Measurements from ENCODE around the gene KLF2. TPM values are rescaled to one million over a fixed set of nuclear protein-coding genes. Genes with fewer than 3 reads are reported as not detected.
A peak's percentile ranks its signal among the peaks of the same experiment; 100 is the strongest.

The KLF2 gene
- total RNA-seq, 5 donors from 2014 or later (not counting 1 experiment from before 2014, with no cell fraction given), result 612 to 721 (median 621) TPM

GRCh38 chr19:16369306-16369663 lies 44.7 kb downstream of the KLF2 start:
- H3K36me3 ChIP-seq (ENCODE audit: control insufficient read depth in 2 of 2, extremely low read depth in 1 of 2, insufficient read depth in 1 of 2, low read length in 1 of 2), result no peaks in the 10 kb centered on the region
- peak overlapping the region; percentile 44 to 60 for H3K4me3 ChIP-seq (ENCODE audit: control insufficient read depth in 1 of 2, extremely low read depth in 1 of 2, low read length in 1 of 2)
- DNase-seq (no peak), ATAC-seq (replicated peaks in 1 of 4) (peak in 3 of 4 experiments; percentile 9 to 13 (median 11))
- WGBS (ENCODE audit: insufficient coverage), result 0% methylated on average over 3 of the region's 3 CpGs
- peaks cover 4% of the 10 kb centered on the region for H3K36me3 Mint-ChIP-seq
- no peak overlapping the region for H3K4me3 Mint-ChIP-seq
- CTCF ChIA-PET, result interaction anchor here in 1 of 2 donors (0.7 to 1.5 kb wide), 6 partner anchors 13 to 101 kb away, joined by 3 to 7 read pairs (median 4); no protein-coding TSS in a partner anchor
- peak overlapping the region; percentile 96 for H3K27ac ChIP-seq (ENCODE audit: low read length)
- peaks cover 75 to 98% of the 10 kb centered on the region in 2 experiments for H3K4me1 ChIP-seq (ENCODE audit: control insufficient read depth in 1 of 2, extremely low read depth in 1 of 2, insufficient read depth in 2 of 2, low read length in 2 of 2)
- POLR2A ChIA-PET, result interaction anchor here (0.5 to 4.4 kb wide), 11 partner anchors 9 to 45 kb away, joined by 3 to 135 read pairs (median 7); partner anchors contain the start of gene KLF2 (in 2 of the 2)
- H3K9me3 ChIP-seq, result no peaks in the 10 kb centered on the region
- H3K9me3 Mint-ChIP-seq, result no peaks in the 10 kb centered on the region
- H3K4me1 Mint-ChIP-seq, result peaks cover 29 to 40% (median 29%) of the 10 kb centered on the region in 3 donors
- H3K27me3 ChIP-seq (replicated peaks in 1 of 2; ENCODE audit: control insufficient read depth in 2 of 2, extremely low read depth in 1 of 2, insufficient read depth in 2 of 2, low read length in 1 of 2), result no peaks in the 10 kb centered on the region
- no peak overlapping the region for H3K27ac Mint-ChIP-seq
- no peaks in the 10 kb centered on the region for H3K27me3 Mint-ChIP-seq

DNA sequence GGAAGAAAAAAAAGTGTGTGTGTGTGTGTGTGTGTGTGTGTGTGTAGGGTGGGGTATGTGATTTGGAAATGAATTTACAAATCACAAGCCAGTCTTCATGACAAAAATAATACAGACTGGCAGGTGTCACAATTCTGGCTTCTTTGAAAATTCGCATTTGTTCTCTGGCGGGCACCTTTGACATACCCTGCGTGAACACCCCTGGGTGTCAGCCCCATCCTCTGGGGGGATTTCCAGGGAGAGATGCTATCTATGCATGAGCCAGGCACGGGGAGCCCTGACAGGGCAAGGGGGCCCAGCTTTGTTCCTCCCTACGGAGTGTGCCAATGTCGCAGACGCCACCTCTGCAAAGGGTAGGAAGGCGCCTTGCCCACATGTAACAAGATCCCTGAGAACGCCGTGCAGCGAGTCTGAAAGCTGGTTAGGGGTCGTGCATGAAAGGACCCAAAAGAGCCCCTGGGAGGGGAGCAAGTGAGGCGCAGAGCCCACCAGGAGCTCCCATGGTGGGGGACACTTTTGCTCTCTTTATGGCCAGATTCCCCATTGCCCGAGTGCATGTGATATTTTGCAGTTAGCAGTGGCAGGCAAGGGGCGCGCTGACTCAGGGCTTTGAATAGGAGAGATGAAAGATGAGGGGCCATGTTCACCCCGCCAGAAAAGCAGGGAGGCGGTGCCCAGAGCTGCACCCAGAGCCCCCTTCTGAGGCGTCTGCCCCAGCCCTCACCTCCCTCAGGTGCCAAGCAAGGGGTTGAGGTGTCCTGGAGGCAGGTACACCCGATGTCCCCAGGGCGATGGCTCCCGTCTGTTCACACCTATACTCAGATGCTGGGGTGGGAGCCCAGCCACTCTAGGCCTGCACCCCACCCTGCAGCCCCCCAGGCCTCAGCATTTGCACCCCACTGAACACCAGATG lies 45.3 kb downstream of the KLF2 start:
- Mint-ChIP-seq H3K36me3 (peaks cover 6% of the 10 kb centered on the region), H3K9me3 (no peaks in the 10 kb centered on the region), H3K27me3 (no peaks in the 10 kb centered on the region), H3K27ac (no peak overlapping the region), H3K4me1 (peaks cover 23 to 40% (median 24%) of the 10 kb centered on the region in 3 donors), H3K4me3 (no peak overlapping the region)
- H3K4me3 ChIP-seq (ENCODE audit: control insufficient read depth in 1 of 2, extremely low read depth in 1 of 2, low read length in 1 of 2), result peak overlapping the region; percentile 44 to 55
- no peaks in the 10 kb centered on the region for H3K27me3 ChIP-seq (replicated peaks in 1 of 2; ENCODE audit: control insufficient read depth in 2 of 2, extremely low read depth in 1 of 2, insufficient read depth in 2 of 2, low read length in 1 of 2)
- peaks cover 76 to 98% of the 10 kb centered on the region in 2 experiments for H3K4me1 ChIP-seq (ENCODE audit: control insufficient read depth in 1 of 2, extremely low read depth in 1 of 2, insufficient read depth in 2 of 2, low read length in 2 of 2)
- POLR2A ChIA-PET, result interaction anchor here (0.6 to 4.4 kb wide), 9 partner anchors 9 to 46 kb away, joined by 3 to 135 read pairs (median 7); partner anchors contain the start of gene KLF2 (in 2 of the 2)
- DNase-seq, result peak; percentile 58 to 98 (median 90)
- CTCF ChIA-PET, result interaction anchor here in 1 of 2 donors (0.7 to 1.5 kb wide), 5 partner anchors 13 to 102 kb away, joined by 3 to 7 read pairs (median 3); no protein-coding TSS in a partner anchor
- no peaks in the 10 kb centered on the region for H3K9me3 ChIP-seq
- no peaks in the 10 kb centered on the region for H3K36me3 ChIP-seq (ENCODE audit: control insufficient read depth in 2 of 2, extremely low read depth in 1 of 2, insufficient read depth in 1 of 2, low read length in 1 of 2)
- WGBS (ENCODE audit: insufficient coverage), result 7% methylated on average over 16 of the region's 22 CpGs
- H3K27ac ChIP-seq (ENCODE audit: low read length), result peak overlapping the region; percentile 96
- peak; percentile 11 to 66 (median 17) for ATAC-seq (replicated peaks in 1 of 4)

GRCh38 chr19:16370641-16371391 lies 46.2 kb downstream of the KLF2 start:
- H3K4me3 ChIP-seq (ENCODE audit: control insufficient read depth in 1 of 2, extremely low read depth in 1 of 2, low read length in 1 of 2), result peak overlapping the region; percentile 44 to 55
- H3K9me3 ChIP-seq, result no peaks in the 10 kb centered on the region
- Mint-ChIP-seq H3K4me1 (peaks cover 14 to 40% (median 15%) of the 10 kb centered on the region in 3 donors), H3K27me3 (no peaks in the 10 kb centered on the region), H3K27ac (no peak overlapping the region), H3K4me3 (no peak overlapping the region), H3K9me3 (no peaks in the 10 kb centered on the region), H3K36me3 (peaks cover 14% of the 10 kb centered on the region)
- POLR2A ChIA-PET, result interaction anchor here (1.1 to 4.4 kb wide), 11 partner anchors 12 to 46 kb away, joined by 3 to 135 read pairs (median 12); partner anchors contain the start of gene KLF2 (in 1 of the 2)
- H3K36me3 ChIP-seq (ENCODE audit: control insufficient read depth in 2 of 2, extremely low read depth in 1 of 2, insufficient read depth in 1 of 2, low read length in 1 of 2), result no peaks in the 10 kb centered on the region
- ATAC-seq (replicated peaks in 1 of 4) (peak in 1 of 4 experiments; percentile 4), DNase-seq (peak in 13 of 35 experiments; percentile 12 to 64 (median 23))
- peaks cover 76 to 98% of the 10 kb centered on the region in 2 experiments for H3K4me1 ChIP-seq (ENCODE audit: control insufficient read depth in 1 of 2, extremely low read depth in 1 of 2, insufficient read depth in 2 of 2, low read length in 2 of 2)
- H3K27ac ChIP-seq (ENCODE audit: low read length), result peak overlapping the region; percentile 96
- CTCF ChIA-PET, result interaction anchor here in 1 of 2 donors (0.9 to 3.4 kb wide), 6 partner anchors 12 to 46 kb away, joined by 3 to 48 read pairs (median 5); partner anchors contain the start of gene KLF2
- no peaks in the 10 kb centered on the region for H3K27me3 ChIP-seq (replicated peaks in 1 of 2; ENCODE audit: control insufficient read depth in 2 of 2, extremely low read depth in 1 of 2, insufficient read depth in 2 of 2, low read length in 1 of 2)
- WGBS (ENCODE audit: insufficient coverage), result 2% methylated on average over 10 of the region's 15 CpGs

DNA sequence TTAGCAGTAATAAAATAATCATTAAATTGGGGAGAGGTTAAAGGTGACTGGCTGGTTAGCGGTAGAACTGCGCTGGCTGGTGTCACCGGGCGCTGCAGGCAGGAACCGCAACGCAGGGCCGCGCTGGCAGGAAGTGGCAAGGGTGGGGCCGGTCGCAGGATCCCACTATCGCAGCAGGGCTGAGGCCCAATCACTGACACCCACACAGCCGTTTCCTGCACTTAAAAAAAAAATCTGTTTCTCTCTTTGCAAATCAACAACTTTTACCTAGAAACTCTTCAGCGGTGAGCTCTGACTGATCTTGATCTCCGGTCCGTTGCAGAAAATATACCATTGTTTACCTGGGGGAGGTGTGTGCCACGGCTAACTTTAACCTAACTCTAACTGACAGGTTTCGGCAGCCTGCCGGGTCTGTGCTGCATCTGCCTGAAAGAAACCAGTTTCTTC lies 46.9 kb downstream of the KLF2 start:
- no peaks in the 10 kb centered on the region for H3K27me3 ChIP-seq (replicated peaks in 1 of 2; ENCODE audit: control insufficient read depth in 2 of 2, extremely low read depth in 1 of 2, insufficient read depth in 2 of 2, low read length in 1 of 2)
- H3K27me3 Mint-ChIP-seq, result no peaks in the 10 kb centered on the region
- peak; percentile 55 to 66 (median 61) for ATAC-seq (replicated peaks in 1 of 4)
- ChIA-PET CTCF (interaction anchor here (0.5 to 3.4 kb wide), 10 partner anchors 11 to 203 kb away, joined by 3 to 48 read pairs (median 4); partner anchors contain the start of gene KLF2 (in 1 of the 2)), POLR2A (interaction anchor here (0.6 to 4.4 kb wide), 11 partner anchors 11 to 174 kb away, joined by 4 to 135 read pairs (median 9); partner anchors contain the start of gene KLF2 (in 2 of the 2))
- H3K9me3 ChIP-seq, result no peaks in the 10 kb centered on the region
- peak overlapping the region; percentile 96 for H3K27ac ChIP-seq (ENCODE audit: low read length)
- under 1% methylated on average over 15 of the region's 18 CpGs for WGBS (ENCODE audit: insufficient coverage)
- DNase-seq, result peak; percentile 80 to 97 (median 93)
- H3K36me3 Mint-ChIP-seq, result peaks cover 18% of the 10 kb centered on the region
- no peak overlapping the region for H3K27ac Mint-ChIP-seq
- H3K4me1 Mint-ChIP-seq, result peaks cover 7 to 40% (median 7%) of the 10 kb centered on the region in 3 donors
- no peaks in the 10 kb centered on the region for H3K36me3 ChIP-seq (ENCODE audit: control insufficient read depth in 2 of 2, extremely low read depth in 1 of 2, insufficient read depth in 1 of 2, low read length in 1 of 2)
- H3K9me3 Mint-ChIP-seq, result no peaks in the 10 kb centered on the region
- peak overlapping the region; percentile 44 to 55 for H3K4me3 ChIP-seq (ENCODE audit: control insufficient read depth in 1 of 2, extremely low read depth in 1 of 2, low read length in 1 of 2)
- peaks cover 78 to 98% of the 10 kb centered on the region in 2 experiments for H3K4me1 ChIP-seq (ENCODE audit: control insufficient read depth in 1 of 2, extremely low read depth in 1 of 2, insufficient read depth in 2 of 2, low read length in 2 of 2)
- no peak overlapping the region for H3K4me3 Mint-ChIP-seq

GRCh38 chr19:16372065-16372915 lies 47.7 kb downstream of the KLF2 start:
- Mint-ChIP-seq H3K36me3 (peaks cover 18% of the 10 kb centered on the region), H3K27me3 (no peaks in the 10 kb centered on the region), H3K9me3 (no peaks in the 10 kb centered on the region), H3K4me1 (peaks cover 0 to 41% (median 5%) of the 10 kb centered on the region in 3 donors), H3K4me3 (no peak overlapping the region), H3K27ac (no peak overlapping the region)
- H3K36me3 ChIP-seq (ENCODE audit: control insufficient read depth in 2 of 2, extremely low read depth in 1 of 2, insufficient read depth in 1 of 2, low read length in 1 of 2), result peaks cover 0 to 6% of the 10 kb centered on the region in 2 donors
- 52% methylated on average over 13 of the region's 17 CpGs for WGBS (ENCODE audit: insufficient coverage)
- H3K4me1 ChIP-seq (ENCODE audit: control insufficient read depth in 1 of 2, extremely low read depth in 1 of 2, insufficient read depth in 2 of 2, low read length in 2 of 2), result peaks cover 82 to 99% of the 10 kb centered on the region in 2 experiments
- no peaks in the 10 kb centered on the region for H3K27me3 ChIP-seq (replicated peaks in 1 of 2; ENCODE audit: control insufficient read depth in 2 of 2, extremely low read depth in 1 of 2, insufficient read depth in 2 of 2, low read length in 1 of 2)
- ChIA-PET CTCF (interaction anchor here (0.5 to 3.4 kb wide), 10 partner anchors 10 to 204 kb away, joined by 3 to 48 read pairs (median 4); partner anchors contain the start of gene KLF2 (in 1 of the 2)), POLR2A (interaction anchor here (0.6 to 4.4 kb wide), 11 partner anchors 10 to 175 kb away, joined by 4 to 135 read pairs (median 9); partner anchors contain the start of gene KLF2 (in 2 of the 2))
- DNase-seq (peak in 2 of 35 experiments; percentile 19 to 48), ATAC-seq (replicated peaks in 1 of 4) (no peak)
- peak overlapping the region; percentile 36 to 46 for H3K4me3 ChIP-seq (ENCODE audit: control insufficient read depth in 1 of 2, extremely low read depth in 1 of 2, low read length in 1 of 2)
- no peaks in the 10 kb centered on the region for H3K9me3 ChIP-seq
- H3K27ac ChIP-seq (ENCODE audit: low read length), result peak overlapping the region; percentile 96

All from T-cell (primary cell).